Activated CD8-positive, alpha-beta memory T cell treated with anti-CD3 and anti-CD28 coated beads for 24 hours (primary cell): Measurements from ENCODE around the gene BPIFB2.
"Not testable (repeated sequence)": the region's sequence is repeated elsewhere in the genome, so short reads cannot be mapped to it uniquely, and the experiment has no call there.

ENCODE experiments used
- DNase-seq: peaks from one replicate; pipeline ENCODE4 v3.0.0-alpha.2; 2020

The BPIFB2 gene

GRCh38 chr20:32970973-32971300 lies 36.6 kb upstream of the BPIFB2 start:
- DNase-seq: peak; percentile 73

- DNase-seq: peak; percentile 85
Observed at GRCh38 chr20:32971703-32972161, 35.8 kb upstream of the BPIFB2 start.

- DNase-seq: peak; percentile 88
Observed at GRCh38 chr20:32972181-32973076, 35.1 kb upstream of the BPIFB2 start.

- no peak for DNase-seq
Observed at GRCh38 chr20:32973077-32973717, 34.3 kb upstream of the BPIFB2 start.

GRCh38 chr20:32974204-32975064 lies 33.1 kb upstream of the BPIFB2 start:
- peak; percentile 63 for DNase-seq

- DNase-seq: not testable (repeated sequence)
Observed at GRCh38 chr20:32975121-32975520, 32.4 kb upstream of the BPIFB2 start.

GRCh38 chr20:32975698-32976674 lies 31.5 kb upstream of the BPIFB2 start:
- DNase-seq: peak; percentile 48

GRCh38 chr20:32976746-32977145 lies 30.8 kb upstream of the BPIFB2 start:
- peak; percentile 55 for DNase-seq

- peak; percentile 56 for DNase-seq
Observed at GRCh38 chr20:32977281-32978008, 30.1 kb upstream of the BPIFB2 start.

GRCh38 chr20:32978009-32978335 lies 29.5 kb upstream of the BPIFB2 start:
- DNase-seq: peak; percentile 58

- no peak for DNase-seq
Observed at GRCh38 chr20:32979201-32979998, 28.1 kb upstream of the BPIFB2 start.

GRCh38 chr20:32980131-32980941 lies 27.2 kb upstream of the BPIFB2 start:
- no peak for DNase-seq

GRCh38 chr20:32980990-32981389 lies 26.5 kb upstream of the BPIFB2 start:
- no peak for DNase-seq

GRCh38 chr20:32982617-32983458 lies 24.7 kb upstream of the BPIFB2 start:
- no peak for DNase-seq

GRCh38 chr20:32983459-32984112 lies 23.9 kb upstream of the BPIFB2 start:
- DNase-seq: no peak

GRCh38 chr20:32984196-32984595 lies 23.3 kb upstream of the BPIFB2 start:
- DNase-seq: no peak

- no peak for DNase-seq
Observed at GRCh38 chr20:32984631-32985354, 22.7 kb upstream of the BPIFB2 start.
